DND-41 (cell line): ENCODE data around the gene DCTN1.
"Not testable (repeated sequence)": the region's sequence is repeated elsewhere in the genome, so short reads cannot be mapped to it uniquely, and the experiment has no call there.

ENCODE experiments used
- ATAC-seq: fragments of 200-7000 bp; cut with Tn5 transposase; 3 replicates; pipeline ENCODE4 v1.9.1; 2021; ENCODE audit warnings: low read depth; ENCODE audit not compliant: insufficient read depth
- DNase-seq: peaks from one replicate; pipeline ENCODE4 v3.0.0-alpha.2; 2020
- H2AFZ ChIP-seq: 2 replicates; pipeline ENCODE4 v1.6.0; 2012; ENCODE audit warnings: low read depth, low read length
- H3K27ac ChIP-seq: 2 replicates; pipeline ENCODE4 v1.5.1; 2012; ENCODE audit warnings: low read length, inconsistent platforms
- H3K27me3 ChIP-seq: fragments of 200-600 bp; sonication (generic); 2 replicates; pipeline ENCODE4 v1.6.0; 2012; ENCODE audit warnings: low read length, mild to moderate bottlenecking, inconsistent platforms; ENCODE audit not compliant: insufficient read depth, poor library complexity
- H3K36me3 ChIP-seq: 2 replicates; pipeline ENCODE4 v1.5.1; 2012; ENCODE audit warnings: low read length, inconsistent platforms; ENCODE audit not compliant: insufficient read depth
- H3K4me1 ChIP-seq: 2 replicates; pipeline ENCODE4 v1.5.1; 2012; ENCODE audit warnings: mild to moderate bottlenecking, low read length; ENCODE audit not compliant: insufficient read depth
- H3K4me2 ChIP-seq: 2 replicates; pipeline ENCODE4 v1.6.0; 2012; ENCODE audit warnings: mild to moderate bottlenecking, moderate library complexity, low read length, inconsistent platforms; ENCODE audit not compliant: insufficient read depth
- H3K4me3 ChIP-seq, 2 experiments: fragments of 200-600 bp in 1 of 2; shearing (Covaris generic) in 1 of 2; 2 replicates each; pipeline ENCODE4 v1.5.1; 2012 to 2016; ENCODE audit warnings: inconsistent platforms in 2 of 2, low read length in 2 of 2, mild to moderate bottlenecking in 2 of 2, low read depth in 1 of 2, moderate library complexity in 1 of 2
- H3K79me2 ChIP-seq: 2 replicates; pipeline ENCODE4 v1.6.0; 2012; ENCODE audit warnings: low read length, inconsistent platforms; ENCODE audit not compliant: insufficient read depth
- H3K9ac ChIP-seq: 2 replicates; pipeline ENCODE4 v1.6.0; 2012; ENCODE audit warnings: low read depth, mild to moderate bottlenecking, inconsistent platforms, low read length, moderate library complexity
- H3K9me3 ChIP-seq: 2 replicates; pipeline ENCODE4 v1.5.1; 2012; ENCODE audit warnings: low read length, moderate library complexity, mild to moderate bottlenecking, inconsistent platforms; ENCODE audit not compliant: insufficient read depth, severe bottlenecking
- H4K20me1 ChIP-seq: 2 replicates; pipeline ENCODE4 v1.6.0; 2012; ENCODE audit warnings: low read length; ENCODE audit not compliant: insufficient read depth
- EZH2 ChIP-seq: IDR thresholded peaks from 3 replicates; pipeline ENCODE4 v1.6.1; 2012; ENCODE audit warnings: borderline replicate concordance, low read depth, mild to moderate bottlenecking, moderate library complexity, low read length, inconsistent platforms; ENCODE audit not compliant: severe bottlenecking
- TF ChIP-seq, protein P1 (sequence below): IDR thresholded peaks from 2 replicates; pipeline ENCODE4 v1.5.1; 2012; ENCODE audit warnings: borderline replicate concordance, low read length, moderate library complexity, mild to moderate bottlenecking; ENCODE audit not compliant: poor library complexity, severe bottlenecking; ENCODE audit errors: extremely low read depth

Gene DCTN1

DNA sequence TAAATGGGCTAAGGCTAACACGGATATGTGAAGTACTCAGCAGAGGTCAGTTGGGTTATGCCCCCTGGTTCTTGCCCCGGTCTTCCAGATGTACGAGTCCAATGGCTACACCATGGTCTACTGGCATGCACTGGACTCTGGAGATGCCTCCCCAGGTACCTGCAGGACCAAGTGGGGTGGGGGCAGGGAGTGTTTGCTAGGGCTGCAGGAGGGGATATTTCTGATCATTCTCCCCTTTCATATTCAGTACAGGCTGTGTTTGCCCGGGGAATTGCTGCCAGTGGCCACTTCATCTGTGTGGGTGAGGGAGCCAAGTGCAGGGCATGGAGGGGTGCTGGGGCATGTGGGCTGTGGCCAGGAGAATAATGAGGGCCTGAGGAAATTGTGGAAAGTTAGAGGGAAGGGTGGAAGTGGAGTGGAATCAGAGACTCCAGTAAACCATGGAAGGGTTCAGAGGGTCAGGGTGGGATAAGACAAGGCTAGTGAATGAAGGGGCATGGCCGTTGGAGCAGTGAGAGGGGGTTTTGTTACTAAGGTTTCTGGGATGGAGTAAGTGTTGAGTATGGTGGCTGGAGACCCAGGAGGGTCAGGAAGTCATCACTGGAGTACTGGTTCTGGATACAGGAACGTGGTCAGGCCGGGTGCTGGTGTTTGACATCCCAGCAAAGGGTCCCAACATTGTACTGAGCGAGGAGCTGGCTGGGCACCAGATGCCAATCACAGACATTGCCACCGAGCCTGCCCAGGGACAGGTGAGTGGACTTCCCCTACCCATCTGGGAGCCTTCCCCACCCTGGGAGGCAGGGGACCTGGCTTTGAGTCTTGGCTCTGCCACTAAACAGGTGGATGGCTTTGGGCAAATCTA lies 43.4 kb upstream of the DCTN1 start:
- Histone ChIP-seq H3K27ac (no peak overlapping the region), H2AFZ (no peak overlapping the region), H3K4me1 (peaks cover 32% of the 10 kb centered on the region), H3K79me2 (peaks cover 12% of the 10 kb centered on the region), H3K9me3 (no peaks in the 10 kb centered on the region), H3K4me2 (peak overlapping the region; percentile 100), H3K27me3 (no peaks in the 10 kb centered on the region), H3K9ac (peak overlapping the region; percentile 11; the same call in 1 of the 2 replicates), H3K36me3 (peaks cover 42% of the 10 kb centered on the region), H4K20me1 (no peaks in the 10 kb centered on the region), H3K4me3 (no peak overlapping the region)
- ATAC-seq (no peak), DNase-seq (no peak)
- TF ChIP-seq, protein P1, sequence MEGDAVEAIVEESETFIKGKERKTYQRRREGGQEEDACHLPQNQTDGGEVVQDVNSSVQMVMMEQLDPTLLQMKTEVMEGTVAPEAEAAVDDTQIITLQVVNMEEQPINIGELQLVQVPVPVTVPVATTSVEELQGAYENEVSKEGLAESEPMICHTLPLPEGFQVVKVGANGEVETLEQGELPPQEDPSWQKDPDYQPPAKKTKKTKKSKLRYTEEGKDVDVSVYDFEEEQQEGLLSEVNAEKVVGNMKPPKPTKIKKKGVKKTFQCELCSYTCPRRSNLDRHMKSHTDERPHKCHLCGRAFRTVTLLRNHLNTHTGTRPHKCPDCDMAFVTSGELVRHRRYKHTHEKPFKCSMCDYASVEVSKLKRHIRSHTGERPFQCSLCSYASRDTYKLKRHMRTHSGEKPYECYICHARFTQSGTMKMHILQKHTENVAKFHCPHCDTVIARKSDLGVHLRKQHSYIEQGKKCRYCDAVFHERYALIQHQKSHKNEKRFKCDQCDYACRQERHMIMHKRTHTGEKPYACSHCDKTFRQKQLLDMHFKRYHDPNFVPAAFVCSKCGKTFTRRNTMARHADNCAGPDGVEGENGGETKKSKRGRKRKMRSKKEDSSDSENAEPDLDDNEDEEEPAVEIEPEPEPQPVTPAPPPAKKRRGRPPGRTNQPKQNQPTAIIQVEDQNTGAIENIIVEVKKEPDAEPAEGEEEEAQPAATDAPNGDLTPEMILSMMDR, result no peak
- TF ChIP-seq EZH2, result no peak

DNA sequence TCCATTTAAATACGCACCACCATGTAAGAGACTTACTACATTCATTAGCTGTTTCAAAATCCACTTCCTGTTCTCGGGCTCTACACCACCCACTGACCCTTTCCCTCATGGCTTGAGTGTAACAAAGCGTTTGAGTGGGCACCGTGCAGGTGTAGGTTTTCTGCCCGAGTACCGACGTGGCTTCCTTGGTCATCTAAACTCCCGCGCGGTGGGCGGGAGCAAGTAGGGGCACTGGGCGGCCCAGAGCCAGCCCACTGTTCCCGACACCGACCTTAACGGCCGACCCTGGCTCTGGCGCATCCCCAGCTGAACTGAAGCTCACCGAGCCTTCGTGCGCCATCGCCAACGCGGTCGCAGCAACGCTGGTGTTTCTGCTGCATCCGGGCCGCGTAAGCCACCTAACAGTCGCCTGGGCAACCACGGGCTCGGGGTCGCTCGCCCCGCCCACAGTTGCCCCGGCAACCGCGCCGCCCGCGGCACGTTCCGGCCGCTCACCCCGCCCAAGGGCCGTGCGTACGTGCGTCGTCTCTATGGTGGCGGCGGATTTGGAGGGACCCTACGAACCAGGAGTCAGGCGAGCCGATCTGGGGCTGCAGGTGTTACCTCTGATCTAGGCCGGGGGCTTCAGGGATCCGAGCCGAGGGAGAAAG lies 41.2 kb upstream of the DCTN1 start, which contains the start of the genes C2orf81 and WDR54:
Gene C2orf81, minus strand, starts transcription at position 399 of the 650 bp plus-strand sequence. Its CDS starts 59 bp downstream, at position 340.
Gene WDR54, plus strand, starts transcription at position 510 of the 650 bp plus-strand sequence. CDS start 424 bp downstream, outside the sequence.
- H3K27me3 ChIP-seq, result no peaks in the 10 kb centered on the region
- DNase-seq, result peak; percentile 94
- H3K4me3 ChIP-seq, result peak within 1 kb of the TSS; percentile 42 to 83
- H3K79me2 ChIP-seq, result peaks cover 12% of the 10 kb centered on the region
- peak within 1 kb of the TSS; percentile 99 for H2AFZ ChIP-seq
- ATAC-seq, result peak; percentile 91
- H3K36me3 ChIP-seq, result peaks cover 30% of the 10 kb centered on the region
- TF ChIP-seq EZH2, result no peak
- TF ChIP-seq, protein P1, result no peak
- H3K27ac ChIP-seq, result peak within 1 kb of the TSS; percentile 68
- H4K20me1 ChIP-seq, result no peaks in the 10 kb centered on the region
- H3K9me3 ChIP-seq, result no peaks in the 10 kb centered on the region
- H3K4me2 ChIP-seq, result peak within 1 kb of the TSS; percentile 100
- H3K4me1 ChIP-seq, result peaks cover 32% of the 10 kb centered on the region
- peak within 1 kb of the TSS; percentile 64 for H3K9ac ChIP-seq

DNA sequence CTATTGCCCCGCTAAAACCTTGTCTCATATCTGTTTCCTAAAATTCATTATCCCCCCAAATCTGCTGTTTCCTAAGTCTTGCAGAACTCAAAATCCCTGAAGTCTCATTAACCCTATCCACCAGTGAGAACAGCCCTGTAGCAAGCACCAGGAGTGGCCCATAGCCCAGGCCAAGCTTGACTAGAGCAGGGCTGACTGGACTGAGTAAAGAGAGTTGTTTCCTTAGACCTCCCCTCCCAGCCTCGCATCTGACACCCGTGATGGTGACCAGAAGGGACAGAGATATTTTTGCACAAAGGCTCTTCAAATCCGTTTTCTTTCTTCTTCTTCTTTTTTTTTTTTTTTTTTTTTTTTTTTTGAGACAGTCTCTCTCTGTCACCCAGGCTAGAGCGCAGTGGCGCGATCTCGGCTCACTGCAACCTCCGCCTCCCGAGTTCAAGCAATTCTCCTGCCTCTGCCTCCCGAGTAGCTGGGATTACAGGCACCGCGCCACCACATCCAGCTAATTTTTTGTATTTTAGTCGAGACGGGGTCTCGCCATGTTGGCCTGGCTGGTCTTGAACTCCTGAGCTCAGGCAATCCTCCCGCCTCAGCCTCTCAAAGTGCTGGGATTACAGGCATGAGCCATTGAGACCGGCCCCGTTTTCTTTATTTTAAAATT lies 40.5 kb upstream of the DCTN1 start:
- not testable (repeated sequence) for H4K20me1 ChIP-seq, H3K27ac ChIP-seq, H3K27me3 ChIP-seq, DNase-seq, ATAC-seq, H3K9me3 ChIP-seq
- Histone ChIP-seq H3K9ac (peak overlapping the region; percentile 64), H2AFZ (0 out of 2 replicates have a peak overlapping the region, but pooled peaks have one; percentile 99), H3K36me3 (peaks cover 22% of the 10 kb centered on the region), H3K4me2 (peak overlapping the region; percentile 100), H3K79me2 (peaks cover 12% of the 10 kb centered on the region), H3K4me3 (peak overlapping the region; percentile 42 to 83; a peak in 2 of 4 replicates), H3K4me1 (peaks cover 32% of the 10 kb centered on the region)
